AG09319 (cell line): ENCODE measurements around the gene ABCF1.

Experiments
- DNase-seq: peaks from one replicate; pipeline ENCODE4 v3.0.0-alpha.2; 2010; ENCODE audit warnings: low read depth; ENCODE audit errors: extremely low read depth
- CTCF ChIP-seq: IDR thresholded peaks from 2 replicates; pipeline ENCODE4 v1.5.1; 2011; ENCODE audit warnings: low read depth, mild to moderate bottlenecking, inconsistent platforms, low read length, moderate library complexity

Gene ABCF1

GRCh38 chr6:30562470-30563425 lies 8.5 kb upstream of the ABCF1 start:
- DNase-seq: no peak
- no peak for TF ChIP-seq CTCF

- no peak for TF ChIP-seq CTCF
- no peak for DNase-seq
Observed at GRCh38 chr6:30564114-30564513, 7.1 kb upstream of the ABCF1 start.

- no peak for TF ChIP-seq CTCF
- DNase-seq: no peak
Observed at GRCh38 chr6:30565772-30566171, 5.5 kb upstream of the ABCF1 start.

- TF ChIP-seq CTCF: no peak
- no peak for DNase-seq
Observed at GRCh38 chr6:30568245-30568644, 3.0 kb upstream of the ABCF1 start.

DNA sequence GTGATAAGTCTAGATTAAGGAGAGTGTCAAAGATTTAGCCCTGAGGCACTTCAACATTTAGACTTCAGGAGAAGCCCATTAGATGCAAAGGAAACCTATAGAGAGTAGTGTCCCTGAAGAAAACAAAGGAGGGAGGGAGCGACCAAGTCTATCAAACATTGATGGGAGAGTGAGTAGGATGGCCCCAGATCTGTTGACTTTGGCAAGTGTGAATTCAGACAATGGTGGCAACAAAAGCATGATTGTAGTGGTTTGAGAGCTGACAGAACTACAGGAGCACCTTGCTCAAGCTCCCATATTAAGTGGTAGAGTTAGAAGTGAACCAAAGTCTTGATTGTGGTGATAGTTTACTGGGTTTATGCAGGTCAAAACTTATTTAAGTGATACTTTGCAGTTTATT lies 979 bp upstream of the ABCF1 start:
- no peak for DNase-seq
- no peak for TF ChIP-seq CTCF

- no peak for DNase-seq
- no peak for TF ChIP-seq CTCF
Observed at GRCh38 chr6:30570740-30571074, 535 bp upstream of the ABCF1 start.

DNA sequence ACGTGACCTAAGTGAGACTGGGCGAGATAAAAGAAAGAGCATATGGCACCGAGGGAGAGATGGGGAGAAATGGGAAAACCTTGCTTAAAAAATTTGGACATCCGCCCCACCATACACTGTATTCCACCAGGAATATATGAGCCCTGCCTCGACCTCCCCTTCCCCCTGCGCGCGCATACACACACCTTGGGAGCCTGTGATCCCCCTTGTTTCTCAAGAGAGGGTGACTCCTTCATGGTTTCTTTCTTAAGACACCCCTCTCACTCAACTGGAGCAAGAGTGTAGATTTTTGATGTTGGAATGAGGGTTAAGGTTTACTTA lies 480 bp downstream of the ABCF1 start:
- DNase-seq: no peak

More for the DNA sequence above, 480 bp downstream of the ABCF1 start:
- TF ChIP-seq CTCF: no peak
